ENCODE measurements around the gene STAMBPL1.
A peak's percentile ranks its signal among the peaks of the same experiment; 100 is the strongest.

The STAMBPL1 gene

DNA sequence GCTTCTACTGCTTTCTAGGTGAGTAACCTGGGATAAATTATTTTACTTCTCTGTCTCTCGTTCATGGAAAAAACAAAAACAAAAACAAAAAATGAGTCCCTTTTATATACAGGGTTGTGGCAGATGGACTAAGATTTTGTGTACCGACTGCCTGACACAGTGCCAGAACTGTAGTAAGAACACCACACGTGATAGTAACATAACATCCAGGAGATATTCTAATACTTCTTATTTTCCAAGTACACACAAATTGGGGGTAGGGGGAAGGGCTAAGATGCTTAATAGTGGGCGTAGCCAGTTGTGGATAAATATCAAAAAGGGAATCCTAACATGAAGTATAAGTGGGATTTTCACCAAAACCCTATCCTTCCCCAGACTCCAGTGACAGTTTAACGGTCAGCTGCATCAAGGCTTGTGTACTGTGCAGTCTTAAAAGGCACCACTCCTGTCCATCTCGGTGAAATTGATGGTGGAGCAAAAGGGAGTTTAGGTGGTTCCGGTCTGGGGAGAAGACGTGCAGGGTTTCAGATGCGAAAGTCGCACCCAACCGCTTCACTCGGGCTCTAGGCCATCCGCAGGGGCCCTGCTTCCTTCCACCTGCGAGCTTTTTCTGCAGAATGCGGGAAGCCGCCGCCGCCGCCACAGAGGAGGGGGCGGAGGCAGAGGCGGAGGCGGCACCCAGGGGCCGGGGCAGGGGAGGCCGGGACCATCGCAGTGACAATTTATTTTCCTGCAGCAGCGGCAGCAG lies at the start of gene STAMBPL1:
TSS of gene STAMBPL1 (plus strand) at position 712 of the 748 bp plus-strand sequence. CDS start 21,464 bp downstream, outside the sequence.
- Mint-ChIP-seq H3K9me3 (no peaks in the 10 kb centered on the region), H3K27ac (peak within 1 kb of the TSS; percentile 25 to 88 (median 81)), H3K27me3 (ENCODE audit: low read depth) (peaks cover 27% of the 10 kb centered on the region), H3K36me3 (ENCODE audit: low read depth) (no peaks in the 10 kb centered on the region), H3K4me1 (peaks cover 24% of the 10 kb centered on the region), H3K4me3 (peak within 1 kb of the TSS; percentile 94 to 95 (median 94))
- TF ChIP-seq, protein P1, sequence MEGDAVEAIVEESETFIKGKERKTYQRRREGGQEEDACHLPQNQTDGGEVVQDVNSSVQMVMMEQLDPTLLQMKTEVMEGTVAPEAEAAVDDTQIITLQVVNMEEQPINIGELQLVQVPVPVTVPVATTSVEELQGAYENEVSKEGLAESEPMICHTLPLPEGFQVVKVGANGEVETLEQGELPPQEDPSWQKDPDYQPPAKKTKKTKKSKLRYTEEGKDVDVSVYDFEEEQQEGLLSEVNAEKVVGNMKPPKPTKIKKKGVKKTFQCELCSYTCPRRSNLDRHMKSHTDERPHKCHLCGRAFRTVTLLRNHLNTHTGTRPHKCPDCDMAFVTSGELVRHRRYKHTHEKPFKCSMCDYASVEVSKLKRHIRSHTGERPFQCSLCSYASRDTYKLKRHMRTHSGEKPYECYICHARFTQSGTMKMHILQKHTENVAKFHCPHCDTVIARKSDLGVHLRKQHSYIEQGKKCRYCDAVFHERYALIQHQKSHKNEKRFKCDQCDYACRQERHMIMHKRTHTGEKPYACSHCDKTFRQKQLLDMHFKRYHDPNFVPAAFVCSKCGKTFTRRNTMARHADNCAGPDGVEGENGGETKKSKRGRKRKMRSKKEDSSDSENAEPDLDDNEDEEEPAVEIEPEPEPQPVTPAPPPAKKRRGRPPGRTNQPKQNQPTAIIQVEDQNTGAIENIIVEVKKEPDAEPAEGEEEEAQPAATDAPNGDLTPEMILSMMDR (IDR thresholded peaks at IDR 0.05; ENCODE audit: unreplicated experiment in 3 of 3), result no peak

DNA sequence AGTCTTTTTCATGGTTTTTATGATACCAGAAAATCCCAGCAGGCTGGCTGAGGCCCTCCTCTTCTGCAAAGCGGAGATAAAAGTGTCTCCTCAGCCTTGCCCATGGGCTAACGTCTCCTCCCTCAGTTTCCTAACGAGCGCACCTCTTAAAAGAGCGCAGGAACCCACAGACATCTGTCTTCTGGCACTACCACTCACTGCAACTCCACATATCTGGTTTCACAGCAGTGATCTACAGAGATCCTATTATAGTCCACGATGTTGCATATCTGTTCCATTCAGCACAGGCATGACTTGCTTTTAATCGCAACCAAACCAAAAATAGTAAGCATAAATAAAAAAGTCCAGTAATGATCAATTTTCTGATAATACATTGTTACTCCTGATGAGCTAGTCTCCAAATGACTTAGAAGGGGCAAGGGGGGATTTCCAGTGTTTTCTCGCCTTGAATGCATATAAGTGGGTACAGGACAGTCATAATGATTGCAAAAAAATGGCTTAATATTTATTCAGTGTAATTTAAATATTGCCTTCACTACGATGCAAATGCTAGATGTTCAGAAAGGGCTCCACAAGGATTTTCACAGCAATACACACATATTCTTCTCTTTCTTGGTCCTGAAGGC lies 49.3 kb upstream of the STAMBPL1 start:
- Mint-ChIP-seq H3K9me3 (no peaks in the 10 kb centered on the region), H3K4me3 (no peak overlapping the region), H3K36me3 (ENCODE audit: low read depth) (no peaks in the 10 kb centered on the region), H3K27me3 (ENCODE audit: low read depth) (peaks cover 8% of the 10 kb centered on the region), H3K27ac (no peak overlapping the region), H3K4me1 (peaks cover 5% of the 10 kb centered on the region)
- TF ChIP-seq, protein P1 (IDR thresholded peaks at IDR 0.05; ENCODE audit: unreplicated experiment in 3 of 3), result no peak

DNA sequence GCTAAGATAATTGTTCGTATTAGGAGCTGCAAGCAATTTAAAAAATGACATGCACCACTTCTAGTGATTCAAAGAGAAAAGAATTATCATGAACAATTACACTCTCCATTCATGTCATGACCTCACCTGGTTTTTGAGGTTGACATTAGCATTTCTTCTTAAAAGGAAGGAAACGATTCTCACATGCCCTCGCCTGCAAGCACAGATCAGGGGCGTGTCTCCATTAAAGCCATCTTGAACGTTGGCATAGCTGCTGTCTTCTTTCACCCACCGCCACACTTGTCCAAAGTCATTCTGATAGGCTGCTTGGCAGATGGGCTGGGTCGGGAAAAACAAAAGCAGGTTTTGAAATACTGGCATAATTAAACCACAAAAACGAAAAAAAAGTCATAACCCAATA lies 48.3 kb upstream of the STAMBPL1 start:
- Mint-ChIP-seq H3K4me1 (peaks cover 5% of the 10 kb centered on the region), H3K27me3 (ENCODE audit: low read depth) (peaks cover 3% of the 10 kb centered on the region), H3K9me3 (no peaks in the 10 kb centered on the region), H3K36me3 (ENCODE audit: low read depth) (no peaks in the 10 kb centered on the region), H3K27ac (no peak overlapping the region), H3K4me3 (no peak overlapping the region)
- TF ChIP-seq, protein P1 (IDR thresholded peaks at IDR 0.05; ENCODE audit: unreplicated experiment in 3 of 3), result no peak

DNA sequence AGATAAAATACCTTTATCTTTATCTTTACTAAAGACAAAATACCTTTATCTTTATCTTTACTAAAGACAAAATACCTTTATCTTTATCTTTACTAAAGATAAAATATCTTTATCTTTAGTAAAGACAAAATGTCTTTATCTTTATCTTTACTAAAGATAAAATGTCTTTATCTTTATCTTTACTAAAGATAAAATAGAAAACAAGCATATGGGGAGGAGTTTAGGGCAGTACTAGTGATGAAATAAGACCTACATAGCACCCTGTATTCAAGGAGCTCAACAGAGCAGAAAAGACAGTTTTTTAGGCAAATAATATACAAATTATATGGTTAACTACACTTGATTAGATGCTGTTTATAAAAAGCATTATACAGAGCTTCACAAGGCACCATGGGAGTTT lies 47.7 kb upstream of the STAMBPL1 start:
- no peak overlapping the region for H3K4me3 Mint-ChIP-seq
- TF ChIP-seq, protein P1 (IDR thresholded peaks at IDR 0.05; ENCODE audit: unreplicated experiment in 3 of 3), result no peak
- no peaks in the 10 kb centered on the region for H3K36me3 Mint-ChIP-seq (ENCODE audit: low read depth)
- H3K9me3 Mint-ChIP-seq, result no peaks in the 10 kb centered on the region
- H3K4me1 Mint-ChIP-seq, result peaks cover 5% of the 10 kb centered on the region
- H3K27me3 Mint-ChIP-seq (ENCODE audit: low read depth), result peaks cover 3% of the 10 kb centered on the region
- H3K27ac Mint-ChIP-seq, result no peak overlapping the region

DNA sequence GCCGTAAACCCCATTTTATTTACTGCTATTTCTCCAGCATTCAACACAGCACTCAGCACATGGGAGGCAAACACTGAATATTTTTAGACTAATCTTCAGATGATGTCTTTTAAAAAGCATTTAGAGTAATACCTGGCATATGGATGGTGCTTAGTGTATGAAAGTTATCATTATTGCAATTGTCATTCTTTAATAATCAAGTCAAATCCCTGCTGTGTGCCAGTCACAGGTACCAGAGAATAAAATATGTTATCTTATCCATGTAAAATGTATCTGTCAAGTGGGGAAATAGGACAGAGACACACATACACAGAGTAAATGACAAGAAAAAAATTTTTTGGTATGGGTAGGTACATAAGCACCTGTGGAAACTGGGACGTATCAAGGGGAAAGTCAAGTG lies 46.9 kb upstream of the STAMBPL1 start:
- Mint-ChIP-seq H3K4me3 (no peak overlapping the region), H3K4me1 (peaks cover 5% of the 10 kb centered on the region), H3K27me3 (ENCODE audit: low read depth) (peaks cover 3% of the 10 kb centered on the region), H3K36me3 (ENCODE audit: low read depth) (no peaks in the 10 kb centered on the region), H3K27ac (no peak overlapping the region), H3K9me3 (no peaks in the 10 kb centered on the region)
- TF ChIP-seq, protein P1 (IDR thresholded peaks at IDR 0.05; ENCODE audit: unreplicated experiment in 3 of 3), result no peak
